ENCODE data around the gene SOX5. TPM values are rescaled to one million over a fixed set of nuclear protein-coding genes. Genes with fewer than 3 reads are reported as not detected.

The SOX5 gene
- total RNA-seq, 4 donors from 2014 or later, result 13.2 to 32.4 (median 23.3) TPM

GRCh38 chr12:23576372-23576771 lies 373.1 kb downstream of the SOX5 start:
- Histone ChIP-seq H3K27ac (no peak overlapping the region), H3K36me3 (no peaks in the 10 kb centered on the region), H3K27me3 (no peaks in the 10 kb centered on the region), H3K9me3 (no peaks in the 10 kb centered on the region), H3K4me1 (no peaks in the 10 kb centered on the region), H3K4me3 (replicated peaks in 1 of 3) (no peak overlapping the region)
- intact Hi-C loops (cut with DNase I), result no loop called here
- 79 to 90% methylated on average over 2 of the region's 2 CpGs for WGBS, 2 donors
- TF ChIP-seq POLR2A (IDR thresholded peaks at IDR 0.05) (no peak), CTCF (IDR thresholded peaks at IDR 0.05) (no peak)
- DNase-seq, result no peak

GRCh38 chr12:23569356-23569755 lies 380.1 kb downstream of the SOX5 start:
- intact Hi-C loops (cut with DNase I), result no loop called here
- no peak overlapping the region for H3K4me3 ChIP-seq (replicated peaks in 1 of 3)
- no peaks in the 10 kb centered on the region for H3K9me3 ChIP-seq
- H3K27me3 ChIP-seq, result no peaks in the 10 kb centered on the region
- H3K36me3 ChIP-seq, result no peaks in the 10 kb centered on the region
- no peak overlapping the region for H3K27ac ChIP-seq
- 94 to 100% methylated on average over 2 of the region's 2 CpGs for WGBS, 2 donors
- no peak for TF ChIP-seq POLR2A (IDR thresholded peaks at IDR 0.05)
- no peak for TF ChIP-seq CTCF (IDR thresholded peaks at IDR 0.05)
- no peak for DNase-seq
- no peaks in the 10 kb centered on the region for H3K4me1 ChIP-seq

DNA sequence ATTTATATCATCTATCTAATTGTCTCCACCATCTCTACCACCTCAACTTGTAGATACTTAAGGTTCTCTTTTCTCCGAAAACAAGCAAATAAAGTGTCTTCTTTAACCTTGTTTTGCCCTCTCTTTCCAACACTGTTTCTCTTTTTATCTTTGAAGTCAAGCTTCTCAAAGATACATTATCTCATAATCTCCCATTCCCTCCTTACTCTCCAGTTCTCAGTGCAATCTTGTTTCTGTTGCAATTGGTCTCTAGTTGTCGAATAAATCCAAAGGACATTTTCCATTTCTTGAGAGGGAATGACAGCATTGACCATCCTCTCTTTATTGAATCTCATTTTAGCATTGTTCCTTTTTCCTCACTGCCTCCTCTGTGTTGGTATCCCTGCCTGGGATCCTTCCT lies 383.3 kb downstream of the SOX5 start:
- intact Hi-C loops (cut with DNase I), result no loop called here
- H3K4me3 ChIP-seq (replicated peaks in 1 of 3), result no peak overlapping the region
- 46 to 47% methylated on average over 2 of the region's 2 CpGs for WGBS, 2 donors
- no peaks in the 10 kb centered on the region for H3K9me3 ChIP-seq
- H3K27me3 ChIP-seq, result no peaks in the 10 kb centered on the region
- no peak for TF ChIP-seq POLR2A (IDR thresholded peaks at IDR 0.05)
- no peak for TF ChIP-seq CTCF (IDR thresholded peaks at IDR 0.05)
- no peaks in the 10 kb centered on the region for H3K36me3 ChIP-seq
- H3K4me1 ChIP-seq, result no peaks in the 10 kb centered on the region
- no peak for DNase-seq
- H3K27ac ChIP-seq, result no peak overlapping the region

- intact Hi-C loops (cut with DNase I), result no loop called here
- Histone ChIP-seq H3K4me3 (replicated peaks in 1 of 3) (no peak overlapping the region), H3K4me1 (no peaks in the 10 kb centered on the region), H3K27ac (no peak overlapping the region), H3K9me3 (no peaks in the 10 kb centered on the region), H3K36me3 (no peaks in the 10 kb centered on the region), H3K27me3 (no peaks in the 10 kb centered on the region)
- 77 to 83% methylated on average over 8 of the region's 8 CpGs for WGBS, 2 donors
- TF ChIP-seq CTCF (IDR thresholded peaks at IDR 0.05), result no peak
- DNase-seq, result no peak
These were observed 384.9 kb downstream of the SOX5 start for GRCh38 chr12:23564451-23565152.

- H3K36me3 ChIP-seq, result no peaks in the 10 kb centered on the region
- TF ChIP-seq POLR2A (IDR thresholded peaks at IDR 0.05), result no peak
- no peak for TF ChIP-seq CTCF (IDR thresholded peaks at IDR 0.05)
- no peaks in the 10 kb centered on the region for H3K9me3 ChIP-seq
- H3K4me1 ChIP-seq, result no peaks in the 10 kb centered on the region
- intact Hi-C loops (cut with DNase I), result no loop called here
- H3K4me3 ChIP-seq (replicated peaks in 1 of 3), result no peak overlapping the region
- DNase-seq, result no peak
- WGBS, 2 donors, result 86 to 88% methylated on average over 12 of the region's 12 CpGs
- H3K27me3 ChIP-seq, result no peaks in the 10 kb centered on the region
- H3K27ac ChIP-seq, result no peak overlapping the region
These were observed 387.8 kb downstream of the SOX5 start for GRCh38 chr12:23561364-23562345.
